SK-N-SH treated with all-trans-retinoic acid at 6 μM for 48 hours (cell line): ENCODE data around the gene KIF20B.

ENCODE experiments used
- ATAC-seq: fragments of 200-7000 bp; cut with Tn5 transposase; 3 replicates; pipeline ENCODE4 v1.9.1; 2020; ENCODE audit warnings: mild to moderate bottlenecking, moderate library complexity
- ARNTL ChIP-seq: fragments of 450-650 bp; formaldehyde crosslinking; IDR thresholded peaks from 2 replicates; pipeline ENCODE4 v1.5.0; 2020; ENCODE audit warnings: low read depth, mild to moderate bottlenecking, moderate library complexity, borderline replicate concordance
- BACH2 ChIP-seq: fragments of 250-450 bp; sonication (Bioruptor Pico); IDR thresholded peaks from 2 replicates; pipeline ENCODE4 v1.9.0; 2021; ENCODE audit warnings: mild to moderate bottlenecking, borderline replicate concordance
- CREB5 ChIP-seq: fragments of 250-450 bp; sonication (Bioruptor Pico); IDR thresholded peaks from 2 replicates; pipeline ENCODE4 v1.5.1; 2020; ENCODE audit warnings: low read depth, mild to moderate bottlenecking, moderate library complexity
- CSDC2 ChIP-seq: fragments of 250-450 bp; sonication (Bioruptor Pico); IDR thresholded peaks from 2 replicates; pipeline ENCODE4 v1.5.0; 2020; ENCODE audit warnings: mild to moderate bottlenecking, moderate library complexity
- CSRNP3 ChIP-seq: fragments of 250-450 bp; sonication (Bioruptor Pico); IDR thresholded peaks from 2 replicates; pipeline ENCODE4 v1.5.1; 2021; ENCODE audit warnings: mild to moderate bottlenecking, moderate library complexity
- ESRRG ChIP-seq: fragments of 250-450 bp; sonication (Bioruptor Pico); IDR thresholded peaks from 2 replicates; pipeline ENCODE4 v1.6.1; 2021; ENCODE audit warnings: mild to moderate bottlenecking
- GLIS3 ChIP-seq: fragments of 250-450 bp; sonication (Bioruptor Pico); IDR thresholded peaks from 2 replicates; pipeline ENCODE4 v1.5.0; 2020; ENCODE audit warnings: mild to moderate bottlenecking, moderate library complexity
- ISL1 ChIP-seq: fragments of 250-450 bp; sonication (Bioruptor Pico); IDR thresholded peaks from 2 replicates; pipeline ENCODE4 v2.1.2; 2022; ENCODE audit warnings: mild to moderate bottlenecking, moderate library complexity
- OSR1 ChIP-seq: fragments of 250-450 bp; sonication (Bioruptor Pico); IDR thresholded peaks from 2 replicates; pipeline ENCODE4 v1.8.0; 2022; ENCODE audit warnings: moderate library complexity, mild to moderate bottlenecking, inconsistent platforms
- PATZ1 ChIP-seq: fragments of 250-450 bp; sonication (Bioruptor Pico); IDR thresholded peaks from 2 replicates; pipeline ENCODE4 v1.8.0; 2020; ENCODE audit warnings: mild to moderate bottlenecking, moderate library complexity, borderline replicate concordance
- POU6F1 ChIP-seq: fragments of 250-450 bp; sonication (Bioruptor Pico); IDR thresholded peaks from 2 replicates; pipeline ENCODE4 v1.8.0; 2021; ENCODE audit warnings: low read depth, mild to moderate bottlenecking, moderate library complexity, borderline replicate concordance
- PPARA ChIP-seq: fragments of 250-450 bp; sonication (Bioruptor Pico); IDR thresholded peaks from 2 replicates; pipeline ENCODE4 v1.5.0; 2020; ENCODE audit warnings: mild to moderate bottlenecking, borderline replicate concordance
- RARB ChIP-seq: fragments of 250-450 bp; sonication (Bioruptor Pico); IDR thresholded peaks from 2 replicates; pipeline ENCODE4 v1.8.0; 2021; ENCODE audit warnings: mild to moderate bottlenecking, moderate library complexity
- SNAI2 ChIP-seq: fragments of 250-450 bp; sonication (Bioruptor Pico); IDR thresholded peaks from 2 replicates; pipeline ENCODE4 v1.5.0; 2020; ENCODE audit warnings: mild to moderate bottlenecking, moderate library complexity
- TCF4 ChIP-seq: fragments of 250-450 bp; sonication (Bioruptor Pico); IDR thresholded peaks from 2 replicates; pipeline ENCODE4 v1.8.0; 2021; ENCODE audit warnings: mild to moderate bottlenecking, moderate library complexity, borderline replicate concordance
- TOX ChIP-seq: fragments of 250-450 bp; sonication (Bioruptor Pico); IDR thresholded peaks from 2 replicates; pipeline ENCODE4 v1.8.0; 2021; ENCODE audit warnings: mild to moderate bottlenecking, moderate library complexity, borderline replicate concordance
- TSHZ2 ChIP-seq: fragments of 250-450 bp; sonication (Bioruptor Pico); IDR thresholded peaks from 2 replicates; pipeline ENCODE4 v1.5.0; 2020; ENCODE audit warnings: mild to moderate bottlenecking, moderate library complexity
- ZC3H10 ChIP-seq: fragments of 250-450 bp; sonication (Bioruptor Pico); IDR thresholded peaks from 2 replicates; pipeline ENCODE4 v1.5.1; 2021; ENCODE audit warnings: mild to moderate bottlenecking, moderate library complexity
- ZFP3 ChIP-seq: fragments of 250-450 bp; sonication (Bioruptor Pico); IDR thresholded peaks from 2 replicates; pipeline ENCODE4 v1.5.0; 2020; ENCODE audit warnings: mild to moderate bottlenecking, moderate library complexity
- ZFP30 ChIP-seq: fragments of 450-650 bp; formaldehyde crosslinking; IDR thresholded peaks from 2 replicates; pipeline ENCODE4 v1.5.0; 2022; ENCODE audit warnings: mild to moderate bottlenecking, moderate library complexity
- ZNF565 ChIP-seq: fragments of 450-650 bp; formaldehyde crosslinking; conservative IDR thresholded peaks from 2 replicates; pipeline ENCODE4 v1.5.0; 2020; ENCODE audit warnings: low read depth, mild to moderate bottlenecking, moderate library complexity
- ZNF70 ChIP-seq: fragments of 450-650 bp; formaldehyde crosslinking; IDR thresholded peaks from 2 replicates; pipeline ENCODE4 v1.5.0; 2020; ENCODE audit warnings: mild to moderate bottlenecking, moderate library complexity
- ZNF8 ChIP-seq: fragments of 450-650 bp; formaldehyde crosslinking; IDR thresholded peaks from 2 replicates; pipeline ENCODE4 v1.5.0; 2020; ENCODE audit warnings: mild to moderate bottlenecking, moderate library complexity

KIF20B gene

GRCh38 chr10:89663144-89663543 is 38.2 kb upstream of the KIF20B start (continued):
- TF ChIP-seq ARNTL (CRISPR knock-in tag) = no peak
- no peak for TF ChIP-seq TCF4 (CRISPR knock-in tag)

GRCh38 chr10:89664203-89664602 is 37.2 kb upstream of the KIF20B start:
- ATAC-seq = no peak
- no peak for TF ChIP-seq TOX (CRISPR knock-in tag)
- TF ChIP-seq ZNF8 (CRISPR knock-in tag) = no peak
- no peak for TF ChIP-seq PPARA
- TF ChIP-seq OSR1 = no peak
- no peak for TF ChIP-seq ARNTL (CRISPR knock-in tag)

GRCh38 chr10:89665302-89665701 is 36.1 kb upstream of the KIF20B start:
- ATAC-seq = no peak
- TF ChIP-seq ZFP30 (CRISPR knock-in tag) (no peak), RARB (no peak), ZNF8 (CRISPR knock-in tag) (no peak), GLIS3 (no peak), TOX (CRISPR knock-in tag) (no peak), ZNF565 (no peak), ESRRG (CRISPR knock-in tag) (no peak), CSDC2 (CRISPR knock-in tag) (no peak), ZFP3 (no peak), CREB5 (no peak), TSHZ2 (CRISPR knock-in tag) (no peak), POU6F1 (CRISPR knock-in tag) (no peak), ISL1 (CRISPR knock-in tag) (no peak), ZNF70 (CRISPR knock-in tag) (no peak), PPARA (no peak)

- ATAC-seq = no peak
- TF ChIP-seq ARNTL (CRISPR knock-in tag) = no peak
- TF ChIP-seq SNAI2 (CRISPR knock-in tag) = no peak
- no peak for TF ChIP-seq ESRRG (CRISPR knock-in tag)
- TF ChIP-seq ZFP30 (CRISPR knock-in tag) = no peak
- no peak for TF ChIP-seq PATZ1
- TF ChIP-seq OSR1 = no peak
- TF ChIP-seq TOX (CRISPR knock-in tag) = no peak
- TF ChIP-seq POU6F1 (CRISPR knock-in tag) = no peak
- TF ChIP-seq CSDC2 (CRISPR knock-in tag) = no peak
- no peak for TF ChIP-seq BACH2
- TF ChIP-seq ZNF565 = no peak
- TF ChIP-seq CSRNP3 (CRISPR knock-in tag) = no peak
- no peak for TF ChIP-seq ZFP3
- no peak for TF ChIP-seq RARB
- no peak for TF ChIP-seq ZNF8 (CRISPR knock-in tag)
- no peak for TF ChIP-seq PPARA
- TF ChIP-seq ZC3H10 = no peak
- TF ChIP-seq ISL1 (CRISPR knock-in tag) = no peak
- TF ChIP-seq TCF4 (CRISPR knock-in tag) = no peak
These were observed 35.3 kb upstream of the KIF20B start for GRCh38 chr10:89666138-89666537.
